Measurements from ENCODE around the gene PRDM15. TPM values are rescaled to one million over a fixed set of nuclear protein-coding genes. Genes with fewer than 3 reads are reported as not detected.
A peak's percentile ranks its signal among the peaks of the same experiment; 100 is the strongest.

PRDM15 gene
- total RNA-seq, 4 donors from 2014 or later: 11.8 to 33.7 (median 18.5) TPM

DNA sequence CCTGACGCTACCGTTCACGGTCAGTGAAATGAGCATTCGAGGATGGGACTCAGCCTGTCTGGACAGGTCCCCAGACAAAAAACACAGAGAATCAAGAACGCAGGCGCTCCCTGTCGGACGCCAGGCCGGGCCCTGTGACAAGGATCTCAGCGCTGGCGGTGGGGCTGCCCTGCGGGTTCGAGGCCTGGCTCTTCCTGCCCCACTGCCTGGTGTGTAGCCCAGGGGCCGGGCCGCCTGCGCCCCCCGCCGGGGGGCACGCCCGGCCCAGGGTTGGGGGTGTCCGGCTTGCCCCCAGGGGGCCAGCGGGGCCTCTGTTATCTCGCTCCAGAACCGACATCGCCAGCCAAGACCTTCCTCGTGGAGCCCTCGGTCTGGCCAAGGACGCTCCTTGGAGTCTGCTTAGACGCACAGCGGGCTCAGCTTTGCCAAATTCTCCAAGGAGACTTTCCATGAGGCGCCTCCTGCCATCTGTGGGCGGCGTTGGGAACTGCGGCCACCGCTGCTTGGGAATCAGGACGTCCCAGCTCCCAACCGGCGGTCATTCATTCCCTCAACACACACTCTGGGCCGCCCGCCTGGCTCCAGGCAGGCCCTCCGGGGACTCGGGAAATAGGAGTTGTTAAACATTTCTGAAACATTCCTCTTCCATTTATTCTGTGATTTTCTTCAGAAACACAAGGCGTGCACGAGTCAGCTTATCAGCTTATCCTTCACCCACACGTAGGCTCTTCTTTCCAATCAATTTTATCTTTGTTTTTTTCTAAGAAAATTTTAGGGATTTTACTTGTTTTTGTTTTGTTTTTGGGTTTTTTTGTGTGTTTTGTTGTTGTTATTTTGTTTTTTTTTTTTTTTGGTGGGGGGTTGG, 101.0 kb downstream of the PRDM15 start:
- peak overlapping the region in 1 of 4 donors; percentile 11 for H3K4me3 ChIP-seq
- 20 to 22% methylated on average over 36 to 39 of the region's 45 CpGs for WGBS, 2 donors
- no peaks in the 10 kb centered on the region for H3K36me3 ChIP-seq
- TF ChIP-seq, protein P1, sequence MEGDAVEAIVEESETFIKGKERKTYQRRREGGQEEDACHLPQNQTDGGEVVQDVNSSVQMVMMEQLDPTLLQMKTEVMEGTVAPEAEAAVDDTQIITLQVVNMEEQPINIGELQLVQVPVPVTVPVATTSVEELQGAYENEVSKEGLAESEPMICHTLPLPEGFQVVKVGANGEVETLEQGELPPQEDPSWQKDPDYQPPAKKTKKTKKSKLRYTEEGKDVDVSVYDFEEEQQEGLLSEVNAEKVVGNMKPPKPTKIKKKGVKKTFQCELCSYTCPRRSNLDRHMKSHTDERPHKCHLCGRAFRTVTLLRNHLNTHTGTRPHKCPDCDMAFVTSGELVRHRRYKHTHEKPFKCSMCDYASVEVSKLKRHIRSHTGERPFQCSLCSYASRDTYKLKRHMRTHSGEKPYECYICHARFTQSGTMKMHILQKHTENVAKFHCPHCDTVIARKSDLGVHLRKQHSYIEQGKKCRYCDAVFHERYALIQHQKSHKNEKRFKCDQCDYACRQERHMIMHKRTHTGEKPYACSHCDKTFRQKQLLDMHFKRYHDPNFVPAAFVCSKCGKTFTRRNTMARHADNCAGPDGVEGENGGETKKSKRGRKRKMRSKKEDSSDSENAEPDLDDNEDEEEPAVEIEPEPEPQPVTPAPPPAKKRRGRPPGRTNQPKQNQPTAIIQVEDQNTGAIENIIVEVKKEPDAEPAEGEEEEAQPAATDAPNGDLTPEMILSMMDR (IDR thresholded peaks at IDR 0.05): peak; percentile 85 to 95 (median 93)
- peak in 1 of 2 donors; percentile 49 for TF ChIP-seq EP300 (IDR thresholded peaks at IDR 0.05)
- no peak for TF ChIP-seq POLR2A (IDR thresholded peaks at IDR 0.05)
- H3K27me3 ChIP-seq: peaks cover 0 to 62% of the 10 kb centered on the region in 2 donors
- no peaks in the 10 kb centered on the region for H3K9me3 ChIP-seq
- peaks cover 0 to 9% (median 5%) of the 10 kb centered on the region in 4 donors for H3K4me1 ChIP-seq
- DNase-seq (ENCODE audit: low spot score in 2 of 2): peak; percentile 81 to 96
- H3K27ac ChIP-seq: peak overlapping the region in 1 of 4 donors; percentile 41

DNA sequence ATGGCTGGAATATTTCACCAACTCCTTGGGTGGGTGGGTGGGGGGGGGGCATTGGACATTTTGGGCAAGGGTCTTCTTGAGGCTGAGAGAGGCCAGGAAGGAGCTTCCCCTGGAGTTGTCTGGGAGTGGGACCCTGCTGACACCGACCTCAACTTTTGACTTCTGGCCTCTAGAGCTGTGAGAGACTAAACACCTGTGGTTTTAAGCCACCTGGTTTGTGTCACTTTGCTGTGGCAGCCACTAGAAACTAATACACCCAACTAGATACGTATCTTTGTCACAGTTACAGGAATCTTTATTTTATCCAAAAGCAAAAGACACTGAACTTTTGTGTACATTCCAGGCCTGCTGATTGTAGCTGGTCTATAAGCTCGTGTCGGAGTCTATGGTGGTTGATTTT, 102.4 kb downstream of the PRDM15 start:
- Histone ChIP-seq H3K27ac (no peak overlapping the region), H3K4me1 (peaks cover 0 to 9% (median 5%) of the 10 kb centered on the region in 4 donors), H3K36me3 (no peaks in the 10 kb centered on the region), H3K27me3 (peaks cover 0 to 62% of the 10 kb centered on the region in 2 donors), H3K9me3 (no peaks in the 10 kb centered on the region), H3K4me3 (no peak overlapping the region)
- WGBS, 2 donors: 87 to 93% methylated on average over 4 of the region's 4 CpGs
- TF ChIP-seq EP300 (IDR thresholded peaks at IDR 0.05) (no peak), POLR2A (IDR thresholded peaks at IDR 0.05) (no peak)
- TF ChIP-seq, protein P1 (IDR thresholded peaks at IDR 0.05): no peak
- no peak for DNase-seq (ENCODE audit: low spot score in 2 of 2)

- DNase-seq (ENCODE audit: low spot score in 2 of 2): no peak
- TF ChIP-seq, protein P1 (IDR thresholded peaks at IDR 0.05): no peak
- TF ChIP-seq POLR2A (IDR thresholded peaks at IDR 0.05): no peak
- no peak for TF ChIP-seq EP300 (IDR thresholded peaks at IDR 0.05)
- Histone ChIP-seq H3K27me3 (peaks cover 0 to 62% of the 10 kb centered on the region in 2 donors), H3K27ac (no peak overlapping the region), H3K4me3 (no peak overlapping the region), H3K9me3 (no peaks in the 10 kb centered on the region), H3K4me1 (peaks cover 0 to 9% (median 5%) of the 10 kb centered on the region in 4 donors), H3K36me3 (no peaks in the 10 kb centered on the region)
- WGBS, 2 donors: 72 to 75% methylated on average over 3 of the region's 3 CpGs
These were observed 104.0 kb downstream of the PRDM15 start for GRCh38 chr21:41775149-41775472.

GRCh38 chr21:41774467-41775148, 104.5 kb downstream of the PRDM15 start:
- no peak overlapping the region for H3K27ac ChIP-seq
- H3K36me3 ChIP-seq: no peaks in the 10 kb centered on the region
- no peak for DNase-seq (ENCODE audit: low spot score in 2 of 2)
- 71 to 73% methylated on average over 10 of the region's 10 CpGs for WGBS, 2 donors
- no peak overlapping the region for H3K4me3 ChIP-seq
- peaks cover 0 to 62% of the 10 kb centered on the region in 2 donors for H3K27me3 ChIP-seq
- no peaks in the 10 kb centered on the region for H3K9me3 ChIP-seq
- TF ChIP-seq, protein P1 (IDR thresholded peaks at IDR 0.05): no peak
- no peak for TF ChIP-seq EP300 (IDR thresholded peaks at IDR 0.05)
- TF ChIP-seq POLR2A (IDR thresholded peaks at IDR 0.05): no peak
- H3K4me1 ChIP-seq: peaks cover 0 to 9% (median 5%) of the 10 kb centered on the region in 4 donors

Measured in tibial nerve (tissue), 4 donors.